ENCODE results near the gene GGPS1.

DNA sequence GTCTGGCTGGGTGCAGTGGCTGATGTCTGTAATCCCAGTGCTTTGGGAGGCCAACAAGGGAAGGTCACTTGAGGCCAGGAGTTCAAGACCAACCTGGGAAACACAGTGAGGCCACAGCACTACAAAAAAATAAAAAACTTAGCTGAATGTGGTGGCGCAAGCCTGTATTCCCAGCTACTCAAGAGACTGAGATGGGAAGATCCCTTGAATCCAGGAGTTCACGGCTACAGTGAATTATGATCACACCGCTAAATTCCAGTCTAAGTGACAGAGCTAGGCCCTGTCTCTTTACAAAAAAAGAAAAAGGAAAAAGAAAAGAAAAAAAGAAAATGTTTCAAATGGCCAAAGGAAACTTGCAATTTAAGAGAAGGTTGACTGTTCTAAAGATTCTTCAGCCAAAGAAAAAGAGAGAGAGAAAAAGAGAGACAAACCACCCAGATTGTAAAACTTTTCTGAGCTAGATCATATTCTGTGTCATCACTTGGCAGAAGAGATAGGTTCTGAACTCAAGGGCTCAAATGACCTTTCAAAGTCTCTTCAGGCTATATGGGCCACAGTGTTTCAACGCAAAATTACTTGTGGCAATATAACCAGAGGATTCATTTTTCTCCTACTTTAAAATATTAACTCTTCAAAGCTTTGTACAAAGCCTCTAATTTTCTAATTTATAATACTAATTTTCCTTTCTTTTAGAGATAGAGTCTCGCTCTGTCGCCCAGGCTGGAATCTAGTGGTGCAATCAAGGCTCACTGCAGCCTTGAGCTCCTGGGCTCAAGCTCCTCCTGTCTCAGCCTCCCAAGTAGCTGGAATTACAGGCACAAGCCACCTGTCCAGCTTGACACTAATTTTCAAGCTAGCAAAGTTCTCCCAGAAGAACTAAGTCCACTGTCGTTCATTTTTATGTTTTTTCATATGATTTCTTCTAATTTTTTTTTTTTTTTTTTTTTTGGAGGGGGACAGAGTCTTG is 20.9 kb upstream of the GGPS1 start:
- TF ChIP-seq POLR2AphosphoS5 (IDR thresholded peaks at IDR 0.05; ENCODE audit: low read depth, low read length) (no peak), JUND (IDR thresholded peaks at IDR 0.05; ENCODE audit: low read length) (no peak), CTCF (IDR thresholded peaks at IDR 0.05; ENCODE audit: control extremely low read depth in 1 of 3, insufficient read depth in 1 of 3, low read depth in 1 of 3, low read length in 3 of 3) (no peak), SIX5 (IDR thresholded peaks at IDR 0.05; ENCODE audit: low read depth, low read length) (no peak), BACH1 (IDR thresholded peaks at IDR 0.05; ENCODE audit: low read length) (no peak), POLR2A (IDR thresholded peaks at IDR 0.05; ENCODE audit: control extremely low read depth in 1 of 2, low read depth in 2 of 2, low read length in 2 of 2) (no peak), YY1 (IDR thresholded peaks at IDR 0.05; ENCODE audit: low read depth, low read length) (no peak), GTF2F1 (IDR thresholded peaks at IDR 0.05; ENCODE audit: borderline replicate concordance, low read depth, low read length) (no peak), ATF2 (IDR thresholded peaks at IDR 0.05; ENCODE audit: low read length) (no peak)

All from H1 (cell line).